SK-N-DZ (cell line): ENCODE results near the gene COX20.
A peak's percentile ranks its signal among the peaks of the same experiment; 100 is the strongest.

Source experiments
- DNase-seq: peaks from one replicate; pipeline ENCODE4 v3.0.0-alpha.2; 2015; ENCODE audit warnings: low spot score

Gene COX20

DNA sequence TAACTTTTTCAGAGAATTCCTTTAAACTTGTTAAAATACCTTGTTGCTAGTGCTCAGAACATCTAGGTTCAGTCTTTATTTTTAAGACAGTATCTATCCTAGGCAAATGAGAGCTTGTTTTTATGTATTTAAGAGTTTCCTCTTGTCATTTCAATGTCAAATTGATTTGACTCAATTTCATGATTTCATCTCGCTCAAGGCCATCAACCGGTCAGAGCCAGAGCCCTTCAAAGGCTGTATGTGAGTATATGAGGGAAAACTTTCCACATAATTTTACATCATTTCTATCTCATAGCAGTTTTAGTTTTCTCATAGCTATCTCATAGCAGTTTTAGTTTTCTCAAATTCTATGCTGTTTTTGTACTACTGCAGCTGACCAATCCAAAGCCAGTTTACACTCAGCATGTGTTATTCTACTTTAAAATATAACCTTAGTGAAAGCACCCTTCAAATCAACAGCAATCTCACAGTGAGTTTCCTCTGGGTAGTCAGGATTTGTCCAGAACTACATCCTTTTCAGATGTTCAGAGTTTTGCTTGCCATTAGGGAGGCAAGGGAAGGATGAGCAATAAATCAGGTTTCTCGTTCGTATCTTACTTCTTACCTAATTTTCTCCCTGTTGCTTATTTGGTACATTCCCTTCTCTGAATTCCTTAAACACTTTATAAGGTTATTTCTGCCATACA is 16.2 kb downstream of the COX20 start:
- DNase-seq: no peak

DNA sequence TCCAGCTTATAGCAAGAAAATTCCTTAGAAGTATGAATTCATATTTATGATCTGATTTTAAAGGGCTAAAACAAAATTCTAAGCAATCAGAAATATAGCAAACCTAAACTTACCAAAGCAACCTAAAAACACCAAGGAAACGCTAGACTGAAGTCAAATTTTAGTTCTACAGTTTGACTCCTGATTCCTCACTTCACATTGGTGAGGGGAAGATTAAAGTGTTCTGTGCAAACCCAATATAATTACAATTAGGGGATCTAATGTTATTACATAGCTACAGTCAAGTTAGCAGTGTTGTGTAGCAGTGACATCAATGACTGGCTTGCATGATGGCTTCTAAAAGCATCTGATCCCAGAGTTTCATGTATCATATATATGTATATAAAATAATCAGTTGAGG is 17.2 kb downstream of the COX20 start:
- DNase-seq: no peak

DNA sequence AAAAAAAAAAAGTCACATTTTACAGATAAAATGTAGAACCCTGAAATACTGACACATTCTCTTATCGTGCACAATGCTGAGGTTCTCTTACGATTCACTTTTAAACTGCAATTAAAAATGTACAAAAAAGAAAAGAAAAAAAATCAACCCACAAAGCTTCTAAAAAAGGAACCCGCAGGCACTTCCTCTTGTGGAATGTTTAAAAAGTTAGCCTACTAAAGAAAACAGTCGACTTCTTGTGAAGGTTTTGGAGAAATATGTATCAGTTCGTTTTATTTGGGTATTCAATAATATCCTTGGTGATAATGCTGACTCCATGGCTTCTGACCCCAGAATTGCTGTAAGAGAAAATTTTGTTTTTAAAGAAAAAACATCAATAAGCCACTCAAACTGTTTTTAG is 18.7 kb downstream of the COX20 start:
- no peak for DNase-seq

DNA sequence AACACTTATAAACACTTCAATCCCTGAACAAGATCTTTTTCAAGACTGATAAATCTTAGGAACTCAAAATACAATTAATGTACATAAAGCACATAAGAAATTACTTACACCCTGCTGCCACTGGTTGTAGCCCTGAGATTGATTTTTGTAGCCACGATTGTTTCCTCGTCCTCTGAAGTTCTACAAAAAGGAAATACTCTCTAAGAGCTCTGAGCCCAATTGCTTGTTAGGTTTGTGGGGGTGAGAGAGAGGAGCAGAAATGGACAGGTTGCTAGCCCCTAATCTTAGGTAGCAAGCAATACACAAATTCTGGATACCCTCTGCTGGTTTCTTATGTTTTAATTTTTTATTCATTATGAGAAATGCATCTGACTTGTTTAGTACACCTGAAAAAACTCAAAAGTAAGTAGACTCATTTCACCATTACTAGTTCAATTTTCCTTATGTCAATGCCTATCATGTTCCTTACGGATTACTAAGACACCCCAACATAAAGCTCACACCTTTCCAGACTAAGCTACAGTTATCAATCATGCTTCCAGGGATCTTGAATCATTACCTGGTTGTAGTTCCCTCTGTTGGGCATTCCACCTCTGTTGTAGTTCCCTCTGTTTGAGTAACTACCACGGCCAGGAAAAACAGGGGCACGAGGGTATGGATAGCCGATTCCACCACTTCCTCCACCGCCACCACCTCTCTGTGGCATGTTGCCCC is 19.6 kb downstream of the COX20 start:
- DNase-seq: no peak

DNA sequence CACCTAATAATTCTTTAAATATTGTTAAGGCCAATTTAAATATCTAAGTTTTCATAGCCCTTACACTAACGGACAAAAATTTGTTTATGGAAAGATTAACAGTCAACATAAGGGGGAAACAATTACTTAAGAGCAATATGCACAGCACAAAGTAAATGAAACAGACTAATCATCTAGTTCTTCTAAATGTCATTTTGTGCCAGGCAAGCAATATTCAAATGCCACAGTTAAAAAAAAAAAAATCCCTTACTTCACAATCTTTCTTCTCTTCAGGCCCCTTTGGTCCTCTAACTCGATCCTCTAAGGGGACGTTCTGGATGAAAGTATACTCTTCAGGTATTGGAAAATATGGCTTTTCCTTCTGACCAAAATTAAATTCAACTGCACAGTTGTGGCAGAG is 22.3 kb downstream of the COX20 start:
- DNase-seq: no peak

DNA sequence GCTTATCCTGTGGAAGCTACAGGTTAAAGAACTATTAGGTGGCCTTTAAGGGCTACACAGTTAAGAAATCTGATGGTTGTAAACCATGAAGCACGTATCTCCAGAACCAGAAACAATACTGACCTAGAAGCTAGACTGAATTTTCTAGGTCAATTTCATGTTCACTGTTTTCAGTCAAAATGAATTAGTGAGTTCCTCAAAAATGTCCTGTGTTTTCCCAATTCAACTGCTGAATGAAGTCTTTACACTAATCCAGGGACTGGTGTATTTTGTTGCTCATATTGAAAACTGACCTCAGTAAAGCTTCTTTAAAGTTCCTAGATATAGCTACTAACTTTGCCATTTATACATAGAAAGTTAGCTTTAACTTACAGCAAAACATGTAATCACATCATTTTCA is 22.9 kb downstream of the COX20 start:
- DNase-seq: no peak

DNA sequence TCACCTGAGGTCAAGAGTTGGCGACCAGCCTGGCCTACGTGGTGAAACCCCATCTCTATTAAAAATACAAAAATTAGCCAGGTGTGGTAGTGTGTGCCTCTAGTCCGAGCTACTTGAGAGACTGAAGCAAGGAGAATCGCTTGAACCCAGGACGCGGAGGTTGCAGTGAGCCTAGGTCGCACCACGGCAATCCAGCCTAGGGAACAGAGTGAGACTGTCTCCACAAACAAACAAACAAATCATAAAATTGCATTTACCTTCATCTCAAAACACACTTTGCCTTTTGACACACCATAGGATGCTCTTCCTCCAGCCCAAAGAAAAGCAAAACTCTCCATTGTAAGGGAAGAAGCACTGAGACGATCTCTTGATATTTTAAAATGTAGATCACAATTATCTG is 24.6 kb downstream of the COX20 start:
- no peak for DNase-seq

DNA sequence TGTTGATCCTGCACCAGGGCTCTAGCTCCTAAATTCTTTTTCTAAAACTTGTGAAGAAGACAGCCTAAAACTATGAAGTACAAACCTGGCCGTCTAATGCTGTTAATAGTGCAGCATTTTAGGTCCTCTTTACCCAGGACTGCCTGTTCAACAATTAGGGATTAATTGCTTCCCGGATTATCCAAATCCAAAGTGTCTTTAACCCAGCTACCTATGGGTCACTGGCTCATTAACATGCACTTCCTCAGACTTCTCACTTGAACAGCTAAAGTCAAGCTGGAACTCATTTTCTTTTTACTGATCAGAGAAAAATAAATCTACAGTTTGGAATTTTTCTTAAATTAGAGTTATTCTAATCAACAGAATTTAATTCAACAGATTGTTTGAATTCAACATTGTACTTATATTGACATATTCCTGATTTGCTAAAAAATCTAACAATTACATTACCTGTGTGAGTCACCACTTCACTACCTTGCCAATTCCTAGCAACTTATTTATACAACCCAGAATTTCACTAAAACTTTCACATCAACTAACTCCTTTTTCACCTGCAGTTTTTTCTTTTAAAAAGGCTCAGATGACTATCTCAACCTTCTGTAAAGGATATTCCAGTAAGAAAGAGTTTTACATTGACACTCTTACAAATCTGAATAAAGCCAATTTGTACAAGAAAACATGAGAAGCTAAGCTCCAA is 25.6 kb downstream of the COX20 start:
- no peak for DNase-seq

DNA sequence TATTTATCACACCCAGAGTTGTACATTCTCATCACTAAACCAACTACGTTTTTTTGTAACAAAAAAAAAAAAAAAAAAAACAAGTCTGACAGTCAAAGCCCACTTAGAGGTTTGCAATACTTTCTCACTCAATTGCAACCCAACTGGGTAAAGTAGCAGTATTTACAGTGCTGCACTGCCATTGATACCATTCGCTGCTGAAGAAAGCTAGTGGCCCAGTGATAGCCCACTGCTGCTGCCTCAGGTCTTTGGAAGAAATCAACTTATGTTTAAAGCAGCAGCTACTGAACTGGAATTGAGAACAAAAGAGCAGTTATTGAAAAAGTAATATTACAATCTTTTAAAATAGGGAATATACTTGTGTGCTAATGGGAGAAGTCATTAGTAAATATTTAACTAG is 26.2 kb downstream of the COX20 start:
- DNase-seq: no peak

DNA sequence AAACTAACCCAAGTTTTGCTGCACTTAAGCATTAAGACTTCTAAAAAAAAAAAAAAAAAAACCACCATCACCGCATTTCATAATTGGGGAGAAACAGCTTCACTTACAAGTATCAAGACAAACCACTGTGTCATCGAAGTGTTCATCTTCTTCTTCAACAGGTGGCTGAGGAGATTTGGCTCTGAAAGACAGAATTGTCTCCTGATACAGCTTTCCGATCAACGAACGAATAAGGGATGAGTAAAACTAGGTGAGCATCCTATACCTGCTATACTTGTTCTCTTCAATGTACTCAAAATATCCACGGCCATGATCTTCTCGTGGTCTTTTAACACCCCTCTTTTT is 26.9 kb downstream of the COX20 start:
- DNase-seq: no peak

DNA sequence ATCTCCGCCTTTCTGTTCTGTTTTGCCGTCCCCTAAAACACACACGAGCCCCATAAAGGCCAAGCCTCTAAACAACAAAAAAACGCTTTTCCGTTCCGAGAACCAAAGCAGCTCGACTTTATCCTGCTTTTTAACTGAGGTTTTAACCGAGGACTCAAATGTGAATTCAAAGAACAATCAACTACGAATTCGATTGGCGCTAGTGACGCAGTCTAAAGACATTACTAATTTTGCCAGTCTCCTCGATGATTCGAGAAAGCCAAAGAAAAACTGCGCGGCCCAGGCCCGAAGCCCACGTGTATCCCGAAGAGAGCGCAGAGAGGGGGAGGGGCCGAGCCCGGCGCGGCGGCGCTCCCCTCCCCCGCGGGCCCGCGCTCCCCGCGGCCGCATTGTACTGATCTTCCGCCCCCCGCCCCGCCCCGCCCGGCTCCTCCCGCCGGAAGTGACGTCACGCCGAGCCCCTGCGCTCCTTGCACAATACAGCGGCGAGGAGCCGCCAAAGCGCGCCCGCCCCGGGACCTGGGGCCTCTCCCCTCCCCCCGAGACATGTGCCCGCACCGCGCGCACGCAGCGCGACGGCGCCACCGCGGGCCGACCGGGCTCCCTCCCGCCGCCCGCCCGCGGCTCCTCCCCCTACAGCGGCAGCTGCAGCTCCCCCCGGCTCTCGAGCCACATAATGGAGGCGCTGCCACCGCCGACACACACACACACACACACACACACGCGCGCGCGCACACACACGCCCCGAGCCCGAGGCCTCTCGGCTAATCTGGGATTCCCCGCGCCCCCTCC is 27.4 kb downstream of the COX20 start:
- peak; percentile 89 for DNase-seq

DNA sequence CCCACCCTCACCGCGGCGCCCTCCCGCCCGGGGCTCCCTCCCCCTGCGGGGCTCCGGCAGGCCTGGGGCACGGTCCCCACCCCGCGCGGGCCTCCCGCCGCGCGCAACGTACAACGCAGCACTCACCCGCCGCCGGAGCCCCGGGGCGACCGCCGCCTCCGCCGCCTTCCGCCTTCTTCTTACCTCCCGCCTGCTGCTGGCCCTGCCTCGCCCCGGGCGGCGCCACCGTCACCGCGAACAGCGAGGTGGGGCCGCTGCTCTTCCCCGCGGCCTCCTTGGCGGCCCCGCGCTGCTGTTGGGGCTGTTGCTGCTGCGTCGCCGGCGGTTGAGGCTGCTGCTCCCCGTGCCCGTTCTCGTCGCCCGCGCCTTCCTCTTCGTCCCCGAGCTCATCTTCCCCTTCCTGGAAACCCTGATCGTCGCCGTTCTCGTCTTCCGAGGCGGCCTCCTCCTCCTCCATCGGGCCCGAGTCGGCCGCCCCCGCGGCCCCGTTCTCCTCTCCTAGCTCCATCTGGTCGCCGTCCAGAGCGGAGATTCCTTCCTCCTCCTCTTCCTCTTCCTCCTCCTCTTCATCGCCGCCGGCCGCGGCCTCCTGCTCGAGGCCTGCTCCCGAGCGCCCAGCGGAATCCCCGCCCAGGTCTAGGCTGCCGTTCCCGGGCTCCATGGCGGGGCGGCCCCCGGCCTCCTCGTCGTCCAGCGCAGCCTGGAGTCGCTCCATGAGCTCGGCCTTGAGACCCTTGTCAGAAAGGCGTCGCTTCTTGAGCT is 28.2 kb downstream of the COX20 start:
- no peak for DNase-seq

DNA sequence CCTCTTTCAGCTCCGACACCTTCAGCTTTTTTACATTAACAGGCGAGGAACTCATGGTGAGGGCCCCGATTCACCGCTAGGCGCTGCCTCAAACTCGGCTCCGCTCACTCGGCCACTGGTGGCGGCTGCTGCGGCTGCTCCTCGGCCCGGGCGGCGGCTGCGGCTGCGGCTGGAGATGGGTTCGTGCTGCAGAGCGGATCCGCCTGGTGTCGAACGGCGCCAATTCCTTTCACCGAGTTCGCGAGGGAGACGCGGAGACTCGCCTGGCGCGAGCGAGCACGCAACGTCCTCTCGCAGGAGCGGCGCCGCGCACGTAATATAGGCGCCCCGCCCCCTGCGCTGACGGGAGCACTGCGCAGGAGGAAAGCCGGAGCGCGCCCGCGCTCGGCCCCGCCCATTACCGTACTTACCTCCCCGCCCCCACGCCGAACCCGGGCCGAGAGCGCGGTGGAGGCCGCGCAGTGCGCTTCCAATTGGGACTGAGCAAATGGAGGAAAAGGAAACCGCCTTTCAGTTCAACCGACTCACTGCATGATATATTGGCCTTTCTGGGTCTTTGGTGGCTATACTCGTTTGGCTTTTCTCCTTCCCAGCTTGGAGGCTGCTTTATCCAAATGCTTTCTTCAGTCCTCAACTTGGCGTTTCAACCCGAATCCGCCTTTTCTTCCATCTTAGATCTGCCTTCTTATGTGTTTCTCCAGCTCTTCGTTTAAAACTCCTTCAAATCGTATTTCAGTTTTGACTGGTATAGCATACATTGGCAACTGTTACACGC is 29.0 kb downstream of the COX20 start, which contains the start of gene HNRNPU:
Gene HNRNPU, minus strand, starts transcription at position 291 of the 775 bp plus-strand sequence. Its CDS starts 236 bp downstream, at position 55.
- DNase-seq: peak; percentile 94

DNA sequence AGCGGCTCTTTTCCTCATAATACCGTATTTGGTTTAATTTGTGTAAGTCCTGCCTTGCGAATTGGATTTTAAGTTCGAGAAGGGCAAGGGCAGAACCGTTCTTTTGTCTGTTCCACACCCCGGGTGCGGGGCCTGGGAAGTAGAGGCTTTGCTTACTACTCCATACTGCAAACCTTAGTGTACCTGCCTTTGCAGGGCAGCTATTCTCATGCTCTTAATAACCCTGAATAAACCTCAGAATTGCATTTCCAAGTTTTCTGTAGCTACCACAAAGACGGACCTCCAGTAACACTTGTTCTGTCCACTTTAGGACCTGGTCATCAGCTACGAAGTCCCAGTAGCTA is 29.5 kb downstream of the COX20 start:
- no peak for DNase-seq

DNA sequence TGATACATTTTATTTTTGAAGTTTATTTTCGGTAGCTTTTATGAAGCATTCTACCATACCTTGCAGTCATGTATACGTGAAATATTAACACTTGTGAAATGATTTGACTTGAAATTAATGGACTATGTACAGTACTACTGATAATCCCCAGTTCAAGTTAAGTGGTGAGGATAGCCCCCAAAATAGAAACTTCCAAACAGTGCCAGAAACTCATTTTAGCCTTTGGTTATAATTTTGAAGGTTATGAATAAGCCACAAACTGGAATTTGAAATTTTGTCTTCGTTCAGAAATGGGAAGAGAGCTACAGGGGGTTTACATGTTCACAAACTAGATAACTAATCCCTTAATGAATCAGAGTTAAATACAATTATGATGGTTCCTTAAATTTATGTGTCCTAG is 30.4 kb downstream of the COX20 start:
- no peak for DNase-seq

DNA sequence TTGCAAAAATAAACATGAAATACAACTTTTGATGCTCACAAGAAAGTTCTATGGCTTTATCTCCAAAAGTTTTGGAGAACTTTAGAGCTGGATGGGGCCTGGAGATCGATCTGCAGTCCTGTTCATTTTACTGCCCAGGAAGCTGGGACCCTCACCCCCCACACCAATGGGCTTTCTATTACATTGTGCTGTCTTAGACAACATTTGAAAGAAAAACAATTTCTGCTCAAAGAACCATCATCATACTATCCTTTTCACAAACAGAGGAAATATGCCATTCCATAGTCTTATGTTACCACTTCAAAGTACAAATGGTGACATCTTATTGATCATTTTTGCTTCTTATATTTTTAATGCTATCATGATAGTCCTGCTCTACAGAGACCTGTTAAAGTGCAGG is 30.9 kb downstream of the COX20 start:
- DNase-seq: no peak

DNA sequence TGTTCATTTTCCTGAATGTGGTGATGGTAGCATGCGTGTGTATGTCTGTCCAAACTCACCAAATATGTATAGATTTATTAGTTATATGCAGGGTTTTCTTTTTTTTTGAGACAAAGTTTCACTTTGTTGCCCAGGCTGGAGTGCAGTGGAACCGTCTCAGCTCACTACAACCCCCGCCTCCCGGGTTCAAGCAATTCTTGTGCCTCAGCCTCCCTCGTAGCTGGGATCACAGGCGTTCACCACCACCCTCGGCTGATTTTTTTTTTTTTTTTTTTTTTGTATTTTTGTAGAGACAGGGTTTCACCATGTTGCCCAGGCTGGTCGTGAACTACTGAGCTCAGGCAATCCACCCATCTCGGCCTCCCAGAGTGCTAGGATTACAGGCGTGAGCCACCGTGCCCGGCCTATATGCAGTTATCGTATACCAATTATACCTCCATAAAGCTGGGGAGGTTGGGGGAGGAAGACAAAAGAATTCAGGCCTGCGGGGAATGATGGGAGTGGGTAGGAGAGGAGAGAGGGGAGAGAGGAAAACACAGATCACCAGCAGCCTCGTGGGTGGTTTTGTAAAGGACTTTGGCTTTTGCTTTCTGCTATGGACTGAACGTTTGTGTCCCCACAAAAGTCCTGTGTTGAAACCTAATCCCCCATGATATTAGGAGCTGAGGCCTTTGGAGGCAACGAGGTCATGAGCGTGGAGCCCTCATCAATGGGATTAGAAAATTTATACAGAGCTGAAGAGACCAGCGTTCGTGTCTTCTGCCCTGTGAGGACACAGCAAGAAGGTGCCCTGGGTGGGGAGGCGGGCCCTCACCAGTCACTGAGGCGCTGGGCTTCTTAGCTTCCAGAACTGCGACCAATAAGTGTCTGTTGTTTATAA is 33.3 kb downstream of the COX20 start:
- DNase-seq: no peak

DNA sequence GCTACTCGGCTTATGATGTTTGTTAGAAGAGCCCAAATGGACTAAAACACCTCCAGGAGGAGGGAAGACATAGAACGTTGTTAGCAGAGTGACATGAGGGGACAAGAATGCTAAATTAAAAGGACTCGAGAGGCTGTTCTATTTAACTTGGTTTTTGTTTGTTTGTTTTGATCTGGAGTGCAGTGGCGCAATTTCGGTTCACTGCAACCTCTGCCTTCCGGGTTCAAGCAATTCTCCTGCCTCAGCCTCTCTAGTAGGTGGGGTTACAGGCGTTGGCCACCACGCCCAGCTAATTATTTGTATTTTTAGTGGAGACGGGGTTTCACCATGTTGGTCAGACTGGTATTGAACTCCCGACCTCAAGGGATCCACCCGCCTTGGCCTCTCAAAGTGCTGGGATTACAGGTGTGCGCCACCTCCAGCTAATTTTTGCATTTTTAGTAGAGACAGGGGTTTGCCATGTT is 33.9 kb downstream of the COX20 start:
- DNase-seq: no peak

DNA sequence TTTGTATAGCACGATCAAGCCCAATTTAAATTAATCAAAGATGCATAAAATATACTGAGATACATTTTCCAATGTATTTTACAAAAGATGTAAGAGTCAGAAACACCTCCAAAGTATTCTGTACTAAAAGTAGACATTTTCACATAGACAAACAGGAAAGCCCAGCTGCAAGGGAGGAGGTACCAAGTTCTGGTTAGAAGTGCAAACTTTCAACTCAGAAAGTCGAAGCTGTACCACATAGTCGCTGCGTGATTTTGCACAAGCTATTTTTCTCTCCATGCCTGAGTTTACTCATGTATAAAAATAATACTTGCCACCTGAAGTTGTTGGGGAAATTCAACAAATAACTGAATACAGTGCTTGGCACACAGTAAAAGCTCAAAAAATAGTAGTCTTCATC is 34.5 kb downstream of the COX20 start:
- no peak for DNase-seq
